PC-9 (cell line): ENCODE data around the gene PTPRM. TPM values are rescaled to one million over a fixed set of nuclear protein-coding genes. Genes with fewer than 3 reads are reported as not detected.

Source experiments
- BruUV-seq: library from RNA; stranded (reverse); fragments of 400-500 nt; replicated peaks from 2 replicates; lab custom pipeline; 2021; lab: Mats Ljungman, UMichigan
- CTCF ChIA-PET: fragments of 300-600 bp; sonication (Branson Sonifier 250); formaldehyde crosslinking; loops from one replicate; lab custom pipeline; 2022; ENCODE audit warnings: antibody characterized with exemption; lab: Charles Lee
- POLR2A ChIA-PET: fragments of 300-600 bp; sonication (Branson Sonifier 250); formaldehyde crosslinking; loops from one replicate; lab custom pipeline; 2022; ENCODE audit warnings: antibody characterized with exemption; ENCODE audit not compliant: unreplicated experiment; lab: Charles Lee
- DNase-seq, 2 experiments: peaks; one replicate each; pipeline versions ENCODE4 v3.0.0 to v3.0.0-alpha.2; 2015 to 2022; ENCODE audit warnings: mixed read lengths in 1 of 2
- H2AFZ ChIP-seq: fragments of 200-600 bp; sonication (generic); 2 replicates; pipeline ENCODE4 v1.8.1; 2017; ENCODE audit warnings: antibody characterized with exemption
- H3F3A ChIP-seq: fragments of 200-600 bp; sonication (generic); 2 replicates; pipeline ENCODE4 v1.8.1; 2017; ENCODE audit warnings: antibody characterized with exemption, mild to moderate bottlenecking, low read depth; ENCODE audit not compliant: insufficient read depth
- H3K27ac ChIP-seq: fragments of 200-600 bp; sonication (generic); 2 replicates; pipeline ENCODE4 v1.6.1; 2016; ENCODE audit warnings: mixed run types
- H3K27me3 ChIP-seq: fragments of 200-600 bp; sonication (generic); 2 replicates; pipeline ENCODE4 v1.6.1; 2016; ENCODE audit warnings: low read depth, mixed run types; ENCODE audit not compliant: insufficient read depth
- H3K36me3 ChIP-seq: fragments of 200-600 bp; sonication (generic); 2 replicates; pipeline ENCODE4 v1.6.1; 2016; ENCODE audit warnings: low read depth, mixed run types
- H3K4me1 ChIP-seq: fragments of 200-600 bp; sonication (generic); replicated peaks from 2 replicates; pipeline ENCODE4 v1.6.1; 2016; ENCODE audit warnings: mixed run types; ENCODE audit not compliant: insufficient read depth
- H3K4me2 ChIP-seq: fragments of 200-600 bp; sonication (generic); 2 replicates; pipeline ENCODE4 v1.6.1; 2017; ENCODE audit warnings: mixed run types
- H3K4me3 ChIP-seq: fragments of 200-600 bp; sonication (generic); 2 replicates; pipeline ENCODE4 v1.6.1; 2016; ENCODE audit warnings: mixed run types
- H3K79me2 ChIP-seq: fragments of 200-600 bp; sonication (generic); 2 replicates; pipeline ENCODE4 v1.6.1; 2017; ENCODE audit warnings: low read depth, mixed run types
- H3K9me2 ChIP-seq: fragments of 200-600 bp; sonication (generic); 2 replicates; pipeline ENCODE4 v1.8.1; 2017; ENCODE audit warnings: mild to moderate bottlenecking; ENCODE audit not compliant: insufficient read depth
- H3K9me3 ChIP-seq: fragments of 200-600 bp; sonication (generic); 2 replicates; pipeline ENCODE4 v1.8.1; 2016; ENCODE audit warnings: low read depth; ENCODE audit not compliant: insufficient read depth
- H4K20me1 ChIP-seq: fragments of 200-600 bp; sonication (generic); 2 replicates; pipeline ENCODE4 v1.8.1; 2017; ENCODE audit not compliant: insufficient read depth
- CTCF ChIP-seq: fragments of 200-600 bp; sonication (generic); conservative IDR thresholded peaks from 2 replicates; pipeline ENCODE4 v1.6.1; 2017; ENCODE audit warnings: mixed run types, antibody characterized with exemption, mild to moderate bottlenecking, moderate library complexity
- EZH2 ChIP-seq: fragments of 200-600 bp; sonication (generic); IDR thresholded peaks from 2 replicates; pipeline ENCODE4 v1.8.0; 2017; ENCODE audit warnings: antibody characterized with exemption, low read depth
- intact Hi-C: fragments of 100-400 bp; cut with micrococcal nuclease; formaldehyde crosslinking; loops from one replicate; pipeline ENCODE4 v1.10.0; 2022; ENCODE audit not compliant: unreplicated experiment
- total RNA-seq: library from RNA; stranded (reverse); gene quantifications from 2 replicates; pipeline ENCODE4 v1.2.3, GENCODE V29; 2021

PTPRM gene
- total RNA-seq, 1 experiment from 2014 or later: 32.5 TPM

DNA sequence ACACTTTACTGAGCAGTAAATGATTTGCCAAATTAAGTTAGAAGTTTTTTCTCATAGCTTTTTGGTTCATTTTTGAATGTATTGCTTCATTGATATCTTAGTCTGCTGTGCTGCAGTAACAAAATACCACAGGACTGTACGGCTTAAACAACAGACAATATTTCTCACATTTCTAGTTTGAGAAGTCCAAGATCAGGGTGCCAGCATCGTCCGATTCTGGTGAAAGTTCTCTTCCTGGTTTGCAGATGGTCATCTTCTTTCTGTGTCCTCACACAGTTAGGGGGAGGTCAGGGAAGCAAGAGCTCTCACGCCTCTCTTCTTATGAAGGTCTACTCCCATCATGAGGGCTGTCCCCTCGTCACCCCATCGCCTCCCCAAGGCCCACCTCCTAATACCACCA is 325.4 kb downstream of the PTPRM start:
- Histone ChIP-seq H3K79me2 (no peaks in the 10 kb centered on the region), H3K4me1 (peaks cover 12% of the 10 kb centered on the region), H3K9me3 (no peaks in the 10 kb centered on the region), H3K4me3 (no peak overlapping the region), H4K20me1 (no peaks in the 10 kb centered on the region), H3F3A (no peaks in the 10 kb centered on the region), H3K27me3 (no peaks in the 10 kb centered on the region), H3K36me3 (no peaks in the 10 kb centered on the region), H3K27ac (no peak overlapping the region), H2AFZ (no peak overlapping the region), H3K9me2 (no peaks in the 10 kb centered on the region), H3K4me2 (no peak overlapping the region)
- POLR2A ChIA-PET: no interaction called here
- no TSS peak for BruUV-seq
- CTCF ChIA-PET: no interaction called here
- DNase-seq: no peak
- TF ChIP-seq EZH2 (no peak), CTCF (no peak)
- intact Hi-C loops: no loop called here

- intact Hi-C loops: no loop called here
- Histone ChIP-seq H3K27me3 (no peaks in the 10 kb centered on the region), H3K4me1 (peaks cover 23% of the 10 kb centered on the region), H3K9me3 (no peaks in the 10 kb centered on the region), H3K27ac (no peak overlapping the region), H3K9me2 (no peaks in the 10 kb centered on the region), H3K36me3 (no peaks in the 10 kb centered on the region), H3K79me2 (no peaks in the 10 kb centered on the region), H4K20me1 (no peaks in the 10 kb centered on the region), H2AFZ (no peak overlapping the region), H3F3A (no peaks in the 10 kb centered on the region), H3K4me3 (no peak overlapping the region), H3K4me2 (no peak overlapping the region)
- ChIA-PET POLR2A (no interaction called here), CTCF (no interaction called here)
- no peak for DNase-seq
- no TSS peak for BruUV-seq
- TF ChIP-seq CTCF (no peak), EZH2 (no peak)
These were observed 327.5 kb downstream of the PTPRM start for GRCh38 chr18:7894592-7894991.

GRCh38 chr18:7895346-7895745 is 328.2 kb downstream of the PTPRM start:
- TF ChIP-seq EZH2 (no peak), CTCF (no peak)
- DNase-seq: no peak
- Histone ChIP-seq H3K4me1 (peaks cover 23% of the 10 kb centered on the region), H3F3A (no peaks in the 10 kb centered on the region), H3K79me2 (no peaks in the 10 kb centered on the region), H3K9me3 (no peaks in the 10 kb centered on the region), H3K9me2 (no peaks in the 10 kb centered on the region), H4K20me1 (no peaks in the 10 kb centered on the region), H3K4me3 (no peak overlapping the region), H3K27ac (no peak overlapping the region), H2AFZ (no peak overlapping the region), H3K36me3 (no peaks in the 10 kb centered on the region), H3K27me3 (no peaks in the 10 kb centered on the region), H3K4me2 (no peak overlapping the region)
- ChIA-PET POLR2A (no interaction called here), CTCF (no interaction called here)
- intact Hi-C loops: no loop called here
- no TSS peak for BruUV-seq
